IgD-negative memory B cell (primary cell): ENCODE results near the gene RAD18. TPM values are rescaled to one million over a fixed set of nuclear protein-coding genes. Genes with fewer than 3 reads are reported as not detected.

Experiments
- H3K27ac Mint-ChIP-seq, 3 donors: one replicate each; pipeline ENCODE4 v1.8.0; 2020 to 2022; ENCODE audit warnings: mild to moderate bottlenecking in 3 of 3, mixed read lengths in 3 of 3, moderate library complexity in 1 of 3
- H3K27me3 Mint-ChIP-seq: one replicate; pipeline ENCODE4 v1.8.0; 2021; ENCODE audit warnings: mixed read lengths
- H3K36me3 Mint-ChIP-seq: one replicate; pipeline ENCODE4 v1.8.0; 2020; ENCODE audit warnings: mild to moderate bottlenecking, mixed read lengths
- H3K4me1 Mint-ChIP-seq, 3 donors: one replicate each; pipeline ENCODE4 v1.8.0; 2020 to 2022; ENCODE audit warnings: mixed read lengths in 3 of 3, mild to moderate bottlenecking in 1 of 3
- H3K4me3 Mint-ChIP-seq, 4 donors: one replicate each; pipeline ENCODE4 v1.8.0; 2020 to 2022; ENCODE audit warnings: mild to moderate bottlenecking in 4 of 4, mixed read lengths in 4 of 4, moderate library complexity in 3 of 4
- H3K9me3 Mint-ChIP-seq, 3 donors: one replicate each; pipeline ENCODE4 v1.8.0; 2020 to 2021; ENCODE audit warnings: mixed read lengths in 3 of 3, mild to moderate bottlenecking in 1 of 3
- polyA plus RNA-seq: library from polyadenylated mRNA; unstranded; fragments of 300-500 nt; fragmentation: Illumina TruSeq; gene quantifications from one replicate; pipeline ENCODE4 v1.2.3, GENCODE V29; 2021

Gene RAD18
- polyA plus RNA-seq, 1 donor from 2014 or later, result 15.6 TPM

GRCh38 chr3:8929860-8930259, 33.4 kb downstream of the RAD18 start:
- Mint-ChIP-seq H3K4me3 (no peak overlapping the region), H3K4me1 (no peaks in the 10 kb centered on the region), H3K27ac (no peak overlapping the region), H3K36me3 (peaks cover 6% of the 10 kb centered on the region), H3K9me3 (peaks cover 0 to 2% (median 0%) of the 10 kb centered on the region in 3 donors), H3K27me3 (no peaks in the 10 kb centered on the region)

- H3K36me3 Mint-ChIP-seq, result peaks cover 24% of the 10 kb centered on the region
- peaks cover 0 to 2% (median 0%) of the 10 kb centered on the region in 3 donors for H3K9me3 Mint-ChIP-seq
- no peaks in the 10 kb centered on the region for H3K27me3 Mint-ChIP-seq
- peaks cover 0 to 4% (median 0%) of the 10 kb centered on the region in 3 donors for H3K4me1 Mint-ChIP-seq
- no peak overlapping the region for H3K4me3 Mint-ChIP-seq
- H3K27ac Mint-ChIP-seq, result no peak overlapping the region
Observed at GRCh38 chr3:8914491-8914890, 48.8 kb downstream of the RAD18 start.

- Mint-ChIP-seq H3K9me3 (peaks cover 0 to 2% (median 0%) of the 10 kb centered on the region in 3 donors), H3K4me3 (no peak overlapping the region), H3K27ac (no peak overlapping the region), H3K4me1 (peaks cover 0 to 3% (median 0%) of the 10 kb centered on the region in 3 donors), H3K27me3 (no peaks in the 10 kb centered on the region), H3K36me3 (peaks cover 26% of the 10 kb centered on the region)
Observed at GRCh38 chr3:8911781-8912180, 51.5 kb downstream of the RAD18 start.

- Mint-ChIP-seq H3K9me3 (no peaks in the 10 kb centered on the region), H3K27me3 (no peaks in the 10 kb centered on the region), H3K36me3 (peaks cover 36% of the 10 kb centered on the region), H3K27ac (no peak overlapping the region), H3K4me3 (no peak overlapping the region), H3K4me1 (peaks cover 0 to 3% (median 0%) of the 10 kb centered on the region in 3 donors)
Observed at GRCh38 chr3:8909160-8909559, 54.1 kb downstream of the RAD18 start.

GRCh38 chr3:8903191-8903590, 60.1 kb downstream of the RAD18 start:
- Mint-ChIP-seq H3K27me3 (no peaks in the 10 kb centered on the region), H3K4me3 (no peak overlapping the region), H3K36me3 (peaks cover 16% of the 10 kb centered on the region), H3K9me3 (no peaks in the 10 kb centered on the region), H3K27ac (no peak overlapping the region), H3K4me1 (peaks cover 0 to 3% (median 0%) of the 10 kb centered on the region in 3 donors)

GRCh38 chr3:8900869-8901268, 62.4 kb downstream of the RAD18 start:
- peaks cover 15% of the 10 kb centered on the region for H3K36me3 Mint-ChIP-seq

GRCh38 chr3:8899876-8900460, 63.3 kb downstream of the RAD18 start:
- Mint-ChIP-seq H3K4me1 (peaks cover 0 to 3% (median 0%) of the 10 kb centered on the region in 3 donors), H3K27me3 (no peaks in the 10 kb centered on the region), H3K4me3 (no peak overlapping the region), H3K36me3 (peaks cover 8% of the 10 kb centered on the region), H3K27ac (no peak overlapping the region), H3K9me3 (no peaks in the 10 kb centered on the region)

More at GRCh38 chr3:8900869-8901268, 62.4 kb downstream of the RAD18 start:
- H3K9me3 Mint-ChIP-seq, result no peaks in the 10 kb centered on the region
- no peak overlapping the region for H3K4me3 Mint-ChIP-seq
- peaks cover 0 to 3% (median 0%) of the 10 kb centered on the region in 3 donors for H3K4me1 Mint-ChIP-seq
- no peak overlapping the region for H3K27ac Mint-ChIP-seq
- no peaks in the 10 kb centered on the region for H3K27me3 Mint-ChIP-seq

GRCh38 chr3:8895829-8896228, 67.4 kb downstream of the RAD18 start:
- H3K9me3 Mint-ChIP-seq, result no peaks in the 10 kb centered on the region
- H3K36me3 Mint-ChIP-seq, result peaks cover 11% of the 10 kb centered on the region
- no peak overlapping the region for H3K4me3 Mint-ChIP-seq
- H3K4me1 Mint-ChIP-seq, result peaks cover 0 to 3% (median 0%) of the 10 kb centered on the region in 3 donors
- no peaks in the 10 kb centered on the region for H3K27me3 Mint-ChIP-seq
- H3K27ac Mint-ChIP-seq, result no peak overlapping the region

- H3K4me1 Mint-ChIP-seq, result no peaks in the 10 kb centered on the region
- H3K4me3 Mint-ChIP-seq, result no peak overlapping the region
- no peaks in the 10 kb centered on the region for H3K9me3 Mint-ChIP-seq
- peaks cover 21% of the 10 kb centered on the region for H3K36me3 Mint-ChIP-seq
- no peaks in the 10 kb centered on the region for H3K27me3 Mint-ChIP-seq
- no peak overlapping the region for H3K27ac Mint-ChIP-seq
Observed at GRCh38 chr3:8893001-8893400, 70.3 kb downstream of the RAD18 start.

GRCh38 chr3:8891774-8892173, 71.5 kb downstream of the RAD18 start:
- no peaks in the 10 kb centered on the region for H3K9me3 Mint-ChIP-seq
- no peak overlapping the region for H3K4me3 Mint-ChIP-seq
- H3K27me3 Mint-ChIP-seq, result no peaks in the 10 kb centered on the region
- peaks cover 25% of the 10 kb centered on the region for H3K36me3 Mint-ChIP-seq
- no peaks in the 10 kb centered on the region for H3K4me1 Mint-ChIP-seq
- no peak overlapping the region for H3K27ac Mint-ChIP-seq

GRCh38 chr3:8891303-8891702, 72.0 kb downstream of the RAD18 start:
- H3K4me3 Mint-ChIP-seq, result no peak overlapping the region
- H3K9me3 Mint-ChIP-seq, result no peaks in the 10 kb centered on the region
- H3K4me1 Mint-ChIP-seq, result no peaks in the 10 kb centered on the region
- H3K27ac Mint-ChIP-seq, result no peak overlapping the region
- H3K36me3 Mint-ChIP-seq, result peaks cover 22% of the 10 kb centered on the region
- no peaks in the 10 kb centered on the region for H3K27me3 Mint-ChIP-seq

GRCh38 chr3:8888301-8888915, 74.9 kb downstream of the RAD18 start:
- Mint-ChIP-seq H3K9me3 (no peaks in the 10 kb centered on the region), H3K27ac (no peak overlapping the region), H3K36me3 (peaks cover 29% of the 10 kb centered on the region), H3K4me1 (no peaks in the 10 kb centered on the region), H3K27me3 (no peaks in the 10 kb centered on the region), H3K4me3 (no peak overlapping the region)

- H3K4me3 Mint-ChIP-seq, result no peak overlapping the region
- no peak overlapping the region for H3K27ac Mint-ChIP-seq
- no peaks in the 10 kb centered on the region for H3K27me3 Mint-ChIP-seq
- peaks cover 32% of the 10 kb centered on the region for H3K36me3 Mint-ChIP-seq
- H3K9me3 Mint-ChIP-seq, result no peaks in the 10 kb centered on the region
- H3K4me1 Mint-ChIP-seq, result no peaks in the 10 kb centered on the region
Observed at GRCh38 chr3:8887435-8888300, 75.6 kb downstream of the RAD18 start.

- no peaks in the 10 kb centered on the region for H3K27me3 Mint-ChIP-seq
- no peak overlapping the region for H3K4me3 Mint-ChIP-seq
- H3K4me1 Mint-ChIP-seq, result no peaks in the 10 kb centered on the region
- no peaks in the 10 kb centered on the region for H3K9me3 Mint-ChIP-seq
- no peak overlapping the region for H3K27ac Mint-ChIP-seq
- H3K36me3 Mint-ChIP-seq, result peaks cover 32% of the 10 kb centered on the region
Observed at GRCh38 chr3:8886546-8886945, 76.7 kb downstream of the RAD18 start.

- Mint-ChIP-seq H3K4me3 (no peak overlapping the region), H3K27me3 (no peaks in the 10 kb centered on the region), H3K27ac (no peak overlapping the region), H3K9me3 (no peaks in the 10 kb centered on the region), H3K36me3 (peaks cover 32% of the 10 kb centered on the region), H3K4me1 (no peaks in the 10 kb centered on the region)
Observed at GRCh38 chr3:8885536-8886316, 77.5 kb downstream of the RAD18 start.
